Measurements from ENCODE around the gene PRDX2.

GRCh38 chr19:12778905-12779161 is 22.8 kb downstream of the PRDX2 start:
- TF ChIP-seq, protein P1, sequence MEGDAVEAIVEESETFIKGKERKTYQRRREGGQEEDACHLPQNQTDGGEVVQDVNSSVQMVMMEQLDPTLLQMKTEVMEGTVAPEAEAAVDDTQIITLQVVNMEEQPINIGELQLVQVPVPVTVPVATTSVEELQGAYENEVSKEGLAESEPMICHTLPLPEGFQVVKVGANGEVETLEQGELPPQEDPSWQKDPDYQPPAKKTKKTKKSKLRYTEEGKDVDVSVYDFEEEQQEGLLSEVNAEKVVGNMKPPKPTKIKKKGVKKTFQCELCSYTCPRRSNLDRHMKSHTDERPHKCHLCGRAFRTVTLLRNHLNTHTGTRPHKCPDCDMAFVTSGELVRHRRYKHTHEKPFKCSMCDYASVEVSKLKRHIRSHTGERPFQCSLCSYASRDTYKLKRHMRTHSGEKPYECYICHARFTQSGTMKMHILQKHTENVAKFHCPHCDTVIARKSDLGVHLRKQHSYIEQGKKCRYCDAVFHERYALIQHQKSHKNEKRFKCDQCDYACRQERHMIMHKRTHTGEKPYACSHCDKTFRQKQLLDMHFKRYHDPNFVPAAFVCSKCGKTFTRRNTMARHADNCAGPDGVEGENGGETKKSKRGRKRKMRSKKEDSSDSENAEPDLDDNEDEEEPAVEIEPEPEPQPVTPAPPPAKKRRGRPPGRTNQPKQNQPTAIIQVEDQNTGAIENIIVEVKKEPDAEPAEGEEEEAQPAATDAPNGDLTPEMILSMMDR (IDR thresholded peaks at IDR 0.05), result no peak
- TF ChIP-seq POLR2A (IDR thresholded peaks at IDR 0.05), result no peak

Measured in esophagus squamous epithelium (tissue), 4 donors.